Tibial nerve (tissue), 4 donors: ENCODE data around the gene TEX51. TPM values are rescaled to one million over a fixed set of nuclear protein-coding genes. Genes with fewer than 3 reads are reported as not detected.

Source experiments
- DNase-seq, 2 donors: peaks; one replicate each; pipeline ENCODE4 v3.0.0-alpha.2; 2019; ENCODE audit warnings: low spot score in 2 of 2
- H3K27ac ChIP-seq, 4 donors: fragments of 200-600 bp; sonication (generic) in 3 of 4; one replicate each; pipeline ENCODE4 v1.5.1; 2017 to 2019; ENCODE audit warnings: mild to moderate bottlenecking in 1 of 4
- H3K27me3 ChIP-seq, 2 donors: fragments of 200-600 bp; sonication (generic) in 1 of 2; one replicate each; pipeline versions ENCODE4 v1.5.1 to v1.6.0; 2017 to 2019
- H3K36me3 ChIP-seq, 3 donors: fragments of 200-600 bp; sonication (generic); one replicate each; pipeline ENCODE4 v1.5.1; 2018 to 2019
- H3K4me1 ChIP-seq, 4 donors: fragments of 200-600 bp; sonication (generic) in 3 of 4; one replicate each; pipeline ENCODE4 v1.5.1; 2017 to 2019
- H3K4me3 ChIP-seq, 4 donors: fragments of 200-600 bp; sonication (generic) in 3 of 4; one replicate each; pipeline ENCODE4 v1.5.1; 2017 to 2019; ENCODE audit warnings: mild to moderate bottlenecking in 1 of 4, moderate library complexity in 1 of 4
- H3K9me3 ChIP-seq, 4 donors: fragments of 200-600 bp; sonication (generic) in 3 of 4; one replicate each; pipeline ENCODE4 v1.5.1; 2017 to 2019
- CTCF ChIP-seq, 5 experiments: fragments of 200-600 bp in 3 of 5; fragments of 450-650 bp in 2 of 5; sonication (generic) in 3 of 5; IDR thresholded peaks; one replicate each; pipeline ENCODE4 v1.5.1; 2016 to 2019; ENCODE audit warnings: antibody characterized with exemption in 5 of 5, mild to moderate bottlenecking in 3 of 5, moderate library complexity in 2 of 5
- EP300 ChIP-seq, 2 donors: sonication (generic); formaldehyde crosslinking; IDR thresholded peaks; one replicate each; pipeline ENCODE4 v1.6.1; 2017; ENCODE audit warnings: antibody characterized with exemption in 2 of 2, mild to moderate bottlenecking in 1 of 2
- POLR2A ChIP-seq, 2 donors: fragments of 450-650 bp; IDR thresholded peaks; one replicate each; pipeline ENCODE4 v1.6.1; 2017; ENCODE audit warnings: antibody characterized with exemption in 2 of 2, mild to moderate bottlenecking in 2 of 2, moderate library complexity in 2 of 2
- WGBS, 2 donors: methylation state at CpG; one replicate each; pipeline ENCODE4 v1.1.5; 2018; 5-methylcytosine and 5-hydroxymethylcytosine counted together
- total RNA-seq, 4 donors: library from RNA; depleted of rRNA; stranded (reverse); fragments of >200 nt; gene quantifications; one replicate each; pipeline ENCODE4 v1.1.0, GENCODE V29; 2016

The TEX51 gene
- total RNA-seq, 4 donors from 2014 or later: not detected

GRCh38 chr2:126858013-126858412, 40.7 kb upstream of the TEX51 start:
- 75 to 77% methylated on average over 4 of the region's 4 CpGs for WGBS, 2 donors

GRCh38 chr2:126858436-126858835, 40.3 kb upstream of the TEX51 start:
- Histone ChIP-seq H3K27me3 (no peaks in the 10 kb centered on the region), H3K36me3 (no peaks in the 10 kb centered on the region), H3K27ac (no peak overlapping the region), H3K4me3 (no peak overlapping the region), H3K9me3 (no peaks in the 10 kb centered on the region), H3K4me1 (no peaks in the 10 kb centered on the region)
- TF ChIP-seq EP300 (IDR thresholded peaks at IDR 0.05): no peak
- no peak for TF ChIP-seq POLR2A (IDR thresholded peaks at IDR 0.05)
- TF ChIP-seq CTCF (IDR thresholded peaks at IDR 0.05): no peak
- DNase-seq: no peak
- WGBS, 2 donors: 41 to 50% methylated on average over 3 of the region's 3 CpGs

More at GRCh38 chr2:126858013-126858412, 40.7 kb upstream of the TEX51 start:
- no peak for DNase-seq
- Histone ChIP-seq H3K4me3 (no peak overlapping the region), H3K4me1 (no peaks in the 10 kb centered on the region), H3K9me3 (no peaks in the 10 kb centered on the region), H3K27ac (no peak overlapping the region), H3K27me3 (no peaks in the 10 kb centered on the region), H3K36me3 (no peaks in the 10 kb centered on the region)
- no peak for TF ChIP-seq EP300 (IDR thresholded peaks at IDR 0.05)
- no peak for TF ChIP-seq CTCF (IDR thresholded peaks at IDR 0.05)
- TF ChIP-seq POLR2A (IDR thresholded peaks at IDR 0.05): no peak

GRCh38 chr2:126858991-126859390, 39.7 kb upstream of the TEX51 start:
- no peak overlapping the region for H3K27ac ChIP-seq
- no peak overlapping the region for H3K4me3 ChIP-seq
- DNase-seq: no peak
- TF ChIP-seq EP300 (IDR thresholded peaks at IDR 0.05): no peak
- no peak for TF ChIP-seq POLR2A (IDR thresholded peaks at IDR 0.05)
- TF ChIP-seq CTCF (IDR thresholded peaks at IDR 0.05): no peak
- no peaks in the 10 kb centered on the region for H3K36me3 ChIP-seq
- H3K4me1 ChIP-seq: no peaks in the 10 kb centered on the region
- WGBS, 2 donors: 64 to 79% methylated on average over 5 of the region's 5 CpGs
- no peaks in the 10 kb centered on the region for H3K9me3 ChIP-seq
- no peaks in the 10 kb centered on the region for H3K27me3 ChIP-seq

GRCh38 chr2:126859631-126860030, 39.1 kb upstream of the TEX51 start:
- no peaks in the 10 kb centered on the region for H3K9me3 ChIP-seq
- no peak overlapping the region for H3K4me3 ChIP-seq
- H3K4me1 ChIP-seq: no peaks in the 10 kb centered on the region
- no peak for DNase-seq
- H3K27ac ChIP-seq: no peak overlapping the region
- no peak for TF ChIP-seq CTCF (IDR thresholded peaks at IDR 0.05)
- TF ChIP-seq EP300 (IDR thresholded peaks at IDR 0.05): no peak
- TF ChIP-seq POLR2A (IDR thresholded peaks at IDR 0.05): no peak
- no peaks in the 10 kb centered on the region for H3K36me3 ChIP-seq
- H3K27me3 ChIP-seq: no peaks in the 10 kb centered on the region

- Histone ChIP-seq H3K27me3 (no peaks in the 10 kb centered on the region), H3K4me1 (no peaks in the 10 kb centered on the region), H3K9me3 (no peaks in the 10 kb centered on the region), H3K36me3 (no peaks in the 10 kb centered on the region), H3K27ac (no peak overlapping the region), H3K4me3 (no peak overlapping the region)
- 68 to 72% methylated on average over 2 of the region's 2 CpGs for WGBS, 2 donors
- TF ChIP-seq EP300 (IDR thresholded peaks at IDR 0.05): no peak
- TF ChIP-seq CTCF (IDR thresholded peaks at IDR 0.05): no peak
- no peak for TF ChIP-seq POLR2A (IDR thresholded peaks at IDR 0.05)
- no peak for DNase-seq
Observed at GRCh38 chr2:126860385-126860784, 38.3 kb upstream of the TEX51 start.
